Measurements from ENCODE around the gene APOM. TPM values are rescaled to one million over a fixed set of nuclear protein-coding genes. Genes with fewer than 3 reads are reported as not detected.

Gene APOM
- total RNA-seq: 1.0 TPM

GRCh38 chr6:31655349-31656237 is at the start of gene APOM:
Gene APOM, plus strand, starts transcription at chr6:31655894. Its CDS starts 73 bp downstream, at chr6:31655967.

GRCh38 chr6:31614684-31615578 is 40.8 kb upstream of the APOM start, which contains the start of gene AIF1:
Gene AIF1, plus strand, starts transcription at chr6:31615234. Its CDS starts 96 bp downstream, at chr6:31615330.

GRCh38 chr6:31620586-31621319 is 34.9 kb upstream of the APOM start, which contains the start of gene PRRC2A:
Gene PRRC2A, plus strand, starts transcription at chr6:31620715. Its CDS starts 2,075 bp downstream, at chr6:31622790.

GRCh38 chr6:31660381-31661261 is 4.9 kb downstream of the APOM start, which contains the start of gene C6orf47:
Gene C6orf47, minus strand, starts transcription at chr6:31660778. Its CDS starts 831 bp downstream, at chr6:31659947.

GRCh38 chr6:31664790-31665500 is 9.3 kb downstream of the APOM start, which contains the start of gene GPANK1:
Gene GPANK1, minus strand, starts transcription at chr6:31664997. Its CDS starts 519 bp downstream, at chr6:31664478.

GRCh38 chr6:31665501-31666336 is 10.0 kb downstream of the APOM start, which contains the start of gene CSNK2B:
Gene CSNK2B, plus strand, starts transcription at chr6:31666080. Its CDS starts 752 bp downstream, at chr6:31666832.

GRCh38 chr6:31669676-31670075 is 14.0 kb downstream of the APOM start, which contains the start of gene LY6G5B:
Gene LY6G5B, plus strand, starts transcription at chr6:31669976. Its CDS starts 975 bp downstream, at chr6:31670951.

GRCh38 chr6:31680226-31681134 is 24.8 kb downstream of the APOM start, which contains the start of gene LY6G5C:
Gene LY6G5C, minus strand, starts transcription at chr6:31681067. Its CDS starts 694 bp downstream, at chr6:31680373.

GRCh38 chr6:31702819-31703716 is 47.4 kb downstream of the APOM start, which contains the start of gene ABHD16A:
Gene ABHD16A, minus strand, starts transcription at chr6:31703324. Its CDS starts 43 bp downstream, at chr6:31703281.

GRCh38 chr6:31706599-31706998 is 50.9 kb downstream of the APOM start, which contains the start of gene LY6G6F:
Gene LY6G6F, plus strand, starts transcription at chr6:31706866. Its CDS starts 41 bp downstream, at chr6:31706907.

Other genes with a start within 250 kb of the APOM start
- gene MICB, start 157.7 kb upstream of the APOM start, total RNA-seq: 2.8 TPM
- gene MCCD1, start 126.9 kb upstream of the APOM start, total RNA-seq: not detected
- 327 TPM for gene DDX39B, start 113.9 kb upstream of the APOM start, total RNA-seq
- gene ATP6V1G2, start 109.3 kb upstream of the APOM start, total RNA-seq: 19.2 TPM
- gene NFKBIL1, start 108.3 kb upstream of the APOM start, total RNA-seq: 21.8 TPM
- not detected for gene LTA, start 83.6 kb upstream of the APOM start, total RNA-seq
- not detected for gene TNF, start 80.3 kb upstream of the APOM start, total RNA-seq
- 1.4 TPM for gene LTB, start 73.5 kb upstream of the APOM start, total RNA-seq
- 11.2 TPM for gene LST1, start 69.6 kb upstream of the APOM start, total RNA-seq
- gene NCR3, start 62.9 kb upstream of the APOM start, total RNA-seq: not detected
- 10.5 TPM for gene AIF1, start 40.7 kb upstream of the APOM start, total RNA-seq
- 88.1 TPM for gene PRRC2A, start 35.2 kb upstream of the APOM start, total RNA-seq
- 226 TPM for gene BAG6, start 3.2 kb upstream of the APOM start, total RNA-seq
- gene C6orf47, start 4.9 kb downstream of the APOM start, total RNA-seq: 19.6 TPM
- gene GPANK1, start 9.1 kb downstream of the APOM start, total RNA-seq: 18.6 TPM
- gene CSNK2B, start 10.2 kb downstream of the APOM start, total RNA-seq: 108 TPM
- 2.3 TPM for gene LY6G5B, start 14.1 kb downstream of the APOM start, total RNA-seq
- 1.9 TPM for gene LY6G5C, start 25.2 kb downstream of the APOM start, total RNA-seq
- 53.2 TPM for gene ABHD16A, start 47.4 kb downstream of the APOM start, total RNA-seq
- gene LY6G6F, start 51.0 kb downstream of the APOM start, total RNA-seq: not detected
- gene LY6G6D, start 59.5 kb downstream of the APOM start, total RNA-seq: not detected
- not detected for gene LY6G6C, start 65.9 kb downstream of the APOM start, total RNA-seq
- 0.55 TPM for gene MPIG6B, start 67.5 kb downstream of the APOM start, total RNA-seq
- gene DDAH2, start 73.4 kb downstream of the APOM start, total RNA-seq: 108 TPM
- 89.1 TPM for gene CLIC1, start 80.6 kb downstream of the APOM start, total RNA-seq
- gene MSH5, start 84.1 kb downstream of the APOM start, total RNA-seq: 16.5 TPM
- 3.8 TPM for gene SAPCD1, start 106.8 kb downstream of the APOM start, total RNA-seq
- 0.88 TPM for gene VWA7, start 121.4 kb downstream of the APOM start, total RNA-seq
- gene VARS1, start 139.9 kb downstream of the APOM start, total RNA-seq: 43.6 TPM
- 21.4 TPM for gene LSM2, start 151.1 kb downstream of the APOM start, total RNA-seq
- gene HSPA1L, start 159.4 kb downstream of the APOM start, total RNA-seq: 4.8 TPM
- 744 TPM for gene HSPA1A, start 159.6 kb downstream of the APOM start, total RNA-seq
- 869 TPM for gene HSPA1B, start 171.8 kb downstream of the APOM start, total RNA-seq
- 32.8 TPM for gene NEU1, start 206.9 kb downstream of the APOM start, total RNA-seq
- 3.0 TPM for gene SLC44A4, start 223.1 kb downstream of the APOM start, total RNA-seq
- 86.3 TPM for gene EHMT2, start 241.8 kb downstream of the APOM start, total RNA-seq
- gene ZBTB12, start 246.2 kb downstream of the APOM start, total RNA-seq: 17.9 TPM